Nephron progenitor cell (in vitro differentiated cells): ENCODE data around the gene NPTXR.

Experiments used
- DNase-seq: peaks from one replicate; pipeline ENCODE4 v3.0.0; 2021
- H3K27ac Mint-ChIP-seq: 2 replicates; pipeline ENCODE4 v1.8.0; 2021; ENCODE audit warnings: mild to moderate bottlenecking, moderate library complexity, mixed read lengths
- H3K27me3 Mint-ChIP-seq: 2 replicates; pipeline ENCODE4 v1.8.0; 2021; ENCODE audit warnings: mild to moderate bottlenecking, low read depth, mixed read lengths; ENCODE audit not compliant: poor library complexity
- H3K36me3 Mint-ChIP-seq: 2 replicates; pipeline ENCODE4 v1.8.0; 2021; ENCODE audit warnings: low read depth, mixed read lengths
- H3K4me1 Mint-ChIP-seq: 2 replicates; pipeline ENCODE4 v1.8.0; 2021; ENCODE audit warnings: mixed read lengths
- H3K4me3 Mint-ChIP-seq: 2 replicates; pipeline ENCODE4 v1.8.0; 2021; ENCODE audit warnings: mild to moderate bottlenecking, moderate library complexity, mixed read lengths
- H3K9me3 Mint-ChIP-seq: 2 replicates; pipeline ENCODE4 v1.8.0; 2021; ENCODE audit warnings: mild to moderate bottlenecking, moderate library complexity, mixed read lengths
- TF ChIP-seq, protein P1 (sequence below): fragments of 200-600 bp; sonication (generic); IDR thresholded peaks from 2 replicates; pipeline ENCODE4 v1.5.0; 2021; ENCODE audit warnings: antibody characterized with exemption

NPTXR gene

DNA sequence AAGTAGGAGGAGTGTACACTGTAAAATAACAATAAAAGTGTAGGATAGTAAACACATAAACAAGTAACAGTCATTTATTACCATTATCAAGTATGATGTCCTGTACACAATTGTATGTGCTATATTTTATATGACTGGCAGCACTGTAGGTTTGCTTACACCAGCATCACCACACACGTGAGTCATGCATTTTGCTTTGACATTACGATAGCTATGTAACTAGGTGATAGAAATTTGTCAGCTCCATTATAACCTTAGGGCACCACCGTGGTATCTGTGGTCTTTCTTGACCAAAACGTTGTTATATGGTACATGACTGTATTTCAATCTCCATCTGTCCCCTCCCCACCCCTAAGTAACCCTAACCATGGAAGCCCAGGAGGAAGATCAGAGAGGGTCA lies 51.0 kb downstream of the NPTXR start:
- Mint-ChIP-seq H3K27me3 (peaks cover 33% of the 10 kb centered on the region), H3K4me1 (peaks cover 12% of the 10 kb centered on the region), H3K36me3 (no peaks in the 10 kb centered on the region), H3K27ac (peak overlapping the region; percentile 18), H3K9me3 (peaks cover 4% of the 10 kb centered on the region), H3K4me3 (peak overlapping the region; percentile 95)
- no peak for DNase-seq
- TF ChIP-seq, protein P1, sequence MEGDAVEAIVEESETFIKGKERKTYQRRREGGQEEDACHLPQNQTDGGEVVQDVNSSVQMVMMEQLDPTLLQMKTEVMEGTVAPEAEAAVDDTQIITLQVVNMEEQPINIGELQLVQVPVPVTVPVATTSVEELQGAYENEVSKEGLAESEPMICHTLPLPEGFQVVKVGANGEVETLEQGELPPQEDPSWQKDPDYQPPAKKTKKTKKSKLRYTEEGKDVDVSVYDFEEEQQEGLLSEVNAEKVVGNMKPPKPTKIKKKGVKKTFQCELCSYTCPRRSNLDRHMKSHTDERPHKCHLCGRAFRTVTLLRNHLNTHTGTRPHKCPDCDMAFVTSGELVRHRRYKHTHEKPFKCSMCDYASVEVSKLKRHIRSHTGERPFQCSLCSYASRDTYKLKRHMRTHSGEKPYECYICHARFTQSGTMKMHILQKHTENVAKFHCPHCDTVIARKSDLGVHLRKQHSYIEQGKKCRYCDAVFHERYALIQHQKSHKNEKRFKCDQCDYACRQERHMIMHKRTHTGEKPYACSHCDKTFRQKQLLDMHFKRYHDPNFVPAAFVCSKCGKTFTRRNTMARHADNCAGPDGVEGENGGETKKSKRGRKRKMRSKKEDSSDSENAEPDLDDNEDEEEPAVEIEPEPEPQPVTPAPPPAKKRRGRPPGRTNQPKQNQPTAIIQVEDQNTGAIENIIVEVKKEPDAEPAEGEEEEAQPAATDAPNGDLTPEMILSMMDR: no peak

DNA sequence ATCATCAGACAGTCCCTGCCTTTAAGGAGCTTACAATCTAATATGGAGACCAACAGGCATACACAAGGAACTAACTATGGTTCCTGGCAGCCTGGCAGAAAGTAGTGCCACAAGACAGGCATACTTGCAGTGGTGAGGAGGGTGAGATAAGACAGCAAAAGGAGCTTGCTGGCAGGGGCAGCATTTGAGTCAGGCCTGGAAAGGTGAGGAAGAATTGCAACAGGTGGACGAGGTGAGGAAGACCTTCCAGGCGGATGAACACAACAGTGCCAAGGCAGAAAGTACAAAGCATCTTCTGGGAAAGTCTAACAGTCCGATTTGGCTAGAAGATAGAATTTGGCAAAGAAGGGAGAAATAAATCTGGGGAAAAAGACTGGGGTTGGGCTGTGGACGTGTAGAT lies 54.2 kb downstream of the NPTXR start:
- Mint-ChIP-seq H3K36me3 (peaks cover 5% of the 10 kb centered on the region), H3K27me3 (peaks cover 5% of the 10 kb centered on the region), H3K27ac (no peak overlapping the region), H3K4me1 (peaks cover 13% of the 10 kb centered on the region), H3K9me3 (no peaks in the 10 kb centered on the region), H3K4me3 (no peak overlapping the region)
- DNase-seq: no peak
- TF ChIP-seq, protein P1: no peak

DNA sequence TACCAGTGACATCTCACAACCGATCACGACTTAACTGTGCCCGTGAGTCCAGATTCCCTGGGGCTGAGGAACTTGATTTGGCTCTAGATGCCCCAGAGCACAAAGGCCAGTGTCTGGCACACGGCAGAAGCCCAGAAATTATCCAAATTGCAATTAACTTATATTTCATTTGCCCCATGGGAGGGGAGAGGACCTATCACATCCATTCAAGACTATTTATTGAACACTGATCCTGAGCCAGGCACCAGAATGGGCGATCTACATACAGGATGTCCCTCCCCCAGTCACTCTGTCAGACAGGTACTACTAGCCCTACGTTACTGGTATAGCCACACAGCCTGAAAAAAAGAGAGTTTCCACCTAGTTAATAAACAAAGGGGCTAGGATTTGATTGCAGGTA lies 55.0 kb downstream of the NPTXR start:
- no peak for DNase-seq
- Mint-ChIP-seq H3K4me1 (peaks cover 15% of the 10 kb centered on the region), H3K27ac (no peak overlapping the region), H3K4me3 (no peak overlapping the region), H3K36me3 (peaks cover 5% of the 10 kb centered on the region), H3K27me3 (no peaks in the 10 kb centered on the region), H3K9me3 (no peaks in the 10 kb centered on the region)
- TF ChIP-seq, protein P1: no peak

DNA sequence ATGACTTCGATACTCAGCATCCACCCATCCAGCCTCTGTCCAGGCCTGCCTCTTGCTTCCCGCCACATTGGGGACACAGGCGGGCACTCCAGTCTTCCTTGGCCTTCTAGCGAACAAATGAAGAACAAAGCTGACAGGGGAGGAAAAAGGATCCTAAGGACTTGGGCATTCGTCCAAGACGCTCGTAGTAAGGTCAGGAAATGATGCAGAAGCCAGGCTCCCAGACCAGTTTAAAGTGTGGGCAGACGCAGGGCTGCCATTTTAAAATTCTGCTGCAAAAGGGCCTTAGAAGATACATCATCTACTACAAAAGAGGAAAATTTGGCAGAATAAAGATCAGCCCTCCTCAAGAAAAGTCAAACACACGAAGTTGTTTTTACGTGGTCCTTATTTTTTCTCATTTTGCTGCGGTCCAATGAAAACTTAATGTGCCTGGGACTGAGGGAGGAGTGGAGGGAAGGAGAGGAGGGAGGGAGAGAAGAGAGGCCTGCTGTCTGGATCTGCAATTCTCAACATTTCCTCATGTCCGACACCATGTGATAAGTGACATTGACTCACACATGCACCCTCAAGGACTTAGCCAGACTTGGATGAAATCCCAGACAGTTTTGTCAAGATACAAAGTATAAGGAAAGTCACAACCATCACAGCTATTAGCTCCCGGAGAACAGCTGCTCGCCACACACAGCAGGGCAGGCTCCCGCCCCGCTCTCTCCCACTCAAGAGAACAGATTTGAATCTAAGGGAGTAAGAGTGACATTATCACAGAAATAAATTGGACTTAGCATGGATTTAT lies 55.6 kb downstream of the NPTXR start:
- TF ChIP-seq, protein P1: no peak
- Mint-ChIP-seq H3K4me3 (no peak overlapping the region), H3K4me1 (peaks cover 18% of the 10 kb centered on the region), H3K36me3 (peaks cover 5% of the 10 kb centered on the region), H3K27me3 (no peaks in the 10 kb centered on the region), H3K27ac (peak overlapping the region; percentile 66), H3K9me3 (no peaks in the 10 kb centered on the region)
- DNase-seq: no peak

DNA sequence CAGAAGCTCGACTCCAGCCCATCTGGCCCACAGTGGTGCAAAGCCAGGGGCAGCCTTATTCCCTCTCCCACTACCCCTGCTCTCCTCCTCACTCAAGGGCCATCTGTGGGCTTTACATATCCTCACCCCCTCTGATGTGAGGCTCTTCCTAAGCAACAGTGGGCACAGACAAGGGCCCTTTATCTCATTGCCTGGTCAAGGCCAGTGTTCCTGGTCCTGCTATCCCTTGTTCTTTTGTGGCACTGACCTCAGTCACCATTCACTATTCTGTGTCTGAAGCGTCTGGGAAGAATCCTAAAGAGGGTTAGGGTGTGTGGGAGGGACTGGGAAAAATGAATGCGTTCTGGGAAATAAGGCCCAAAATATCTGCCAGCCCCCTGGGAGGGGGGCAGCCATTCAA lies 57.2 kb downstream of the NPTXR start:
- TF ChIP-seq, protein P1: no peak
- Mint-ChIP-seq H3K27ac (no peak overlapping the region), H3K36me3 (peaks cover 13% of the 10 kb centered on the region), H3K4me1 (peaks cover 29% of the 10 kb centered on the region), H3K27me3 (no peaks in the 10 kb centered on the region), H3K4me3 (no peak overlapping the region), H3K9me3 (no peaks in the 10 kb centered on the region)
- no peak for DNase-seq

DNA sequence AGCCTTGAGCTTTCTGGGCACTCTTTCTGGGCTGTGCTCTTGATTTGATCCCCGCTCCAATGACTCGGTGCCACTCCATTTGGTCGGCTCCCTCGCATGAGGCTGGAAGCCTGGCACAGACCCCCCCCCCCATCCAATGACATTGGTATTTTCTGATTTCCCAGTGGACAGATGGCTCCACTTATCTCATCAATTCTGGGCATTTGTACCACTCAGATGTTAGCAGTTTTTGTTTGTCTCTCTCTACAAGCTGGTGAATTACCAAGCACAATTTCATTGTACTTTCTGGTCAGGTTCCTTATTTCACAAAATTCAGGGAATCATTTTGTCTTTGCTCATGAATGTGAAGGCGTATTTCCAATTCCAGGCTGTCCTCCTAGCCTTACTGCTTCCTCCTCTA lies 59.0 kb downstream of the NPTXR start:
- Mint-ChIP-seq H3K27me3 (no peaks in the 10 kb centered on the region), H3K9me3 (no peaks in the 10 kb centered on the region), H3K4me1 (peaks cover 29% of the 10 kb centered on the region), H3K27ac (no peak overlapping the region), H3K4me3 (no peak overlapping the region), H3K36me3 (peaks cover 17% of the 10 kb centered on the region)
- DNase-seq: no peak
- TF ChIP-seq, protein P1: no peak
